K562 (cell line): Measurements from ENCODE around the gene IRX3. TPM values are rescaled to one million over a fixed set of nuclear protein-coding genes. Genes with fewer than 3 reads are reported as not detected.

Experiments used
- ATAC-seq: fragments of 200-7000 bp; cut with Tn5 transposase; 3 replicates; pipeline ENCODE4 v1.9.1; 2020; ENCODE audit warnings: moderate library complexity
- BruUV-seq: library from RNA; stranded (reverse); fragments of 400-500 nt; replicated peaks from 2 replicates; lab custom pipeline; 2021; lab: Mats Ljungman, UMichigan
- CTCF ChIA-PET: fragments of 300-600 bp; formaldehyde crosslinking; extraction: SDS; loops from one replicate; lab custom pipeline; 2021; ENCODE audit warnings: low intra/inter-chr PET ratio; lab: Yijun Ruan, JAX
- POLR2A ChIA-PET: fragments of 300-600, 350-650 bp; sonication (Branson Sonifier 250); formaldehyde crosslinking; extraction: SDS; loops from one replicate; lab custom pipeline; 2021; ENCODE audit warnings: antibody characterized with exemption, inconsistent platforms; lab: Yijun Ruan, JAX
- DNase-seq, 4 experiments: peaks; one replicate each; pipeline versions ENCODE4 v3.0.0 to v3.0.0-alpha.2; 2011 to 2018; ENCODE audit warnings: low spot score in 3 of 4, mixed read lengths in 3 of 4; ENCODE audit errors: extremely low read depth in 1 of 4
- FAIRE-seq: peaks from 2 replicates; lab custom pipeline; 2011; peaks lifted over from hg19 to GRCh38; lab: Jason Lieb, UNC
- H2AFZ ChIP-seq: 2 replicates; pipeline ENCODE4 v1.6.0; 2011; ENCODE audit warnings: low read depth, low read length, control low read depth, inconsistent platforms
- H3K27ac ChIP-seq: fragments of 200-600 bp; 3 replicates; pipeline ENCODE4 v1.8.0; 2011; ENCODE audit warnings: low read depth, mild to moderate bottlenecking, control low read depth, inconsistent platforms, low read length, moderate library complexity, mixed read lengths; ENCODE audit errors: extremely low read depth
- H3K27me3 ChIP-seq, 2 experiments: fragments of 300-600 bp in 1 of 2; 2 replicates in 1 of 2; 3 replicates in 1 of 2; pipeline versions ENCODE4 v1.6.0 to v1.8.0; 2011; ENCODE audit warnings: inconsistent platforms in 2 of 2, low read length in 2 of 2, mild to moderate bottlenecking in 1 of 2, mixed read lengths in 1 of 2, moderate library complexity in 1 of 2; ENCODE audit not compliant: control insufficient read depth in 2 of 2, insufficient read depth in 2 of 2
- H3K36me3 ChIP-seq: fragments of 300-600 bp; 3 replicates; pipeline ENCODE4 v1.8.0; 2011; ENCODE audit warnings: mild to moderate bottlenecking, low read length, inconsistent platforms; ENCODE audit not compliant: control insufficient read depth, insufficient read depth
- H3K4me1 ChIP-seq, 2 experiments: fragments of 200-600 bp in 1 of 2; replicated peaks in 1 of 2; 2 replicates in 1 of 2; 3 replicates in 1 of 2; pipeline versions ENCODE4 v1.5.1 to v1.8.0; 2011; ENCODE audit warnings: inconsistent platforms in 2 of 2, low read length in 2 of 2, mild to moderate bottlenecking in 1 of 2, mixed read lengths in 1 of 2, moderate library complexity in 1 of 2; ENCODE audit not compliant: control insufficient read depth in 2 of 2, insufficient read depth in 2 of 2
- H3K4me2 ChIP-seq: 2 replicates; pipeline ENCODE4 v1.6.1; 2011; ENCODE audit warnings: low read length, control low read depth, inconsistent platforms, mixed read lengths; ENCODE audit not compliant: insufficient read depth
- H3K4me3 ChIP-seq: fragments of 200-600 bp; sonication (generic), shearing (Covaris generic); 2 replicates; pipeline ENCODE4 v1.5.1; 2016; ENCODE audit warnings: control low read depth, inconsistent platforms
- H3K79me2 ChIP-seq: fragments of 200-600 bp; 3 replicates; pipeline ENCODE4 v1.8.0; 2011; ENCODE audit warnings: low read length, inconsistent platforms; ENCODE audit not compliant: control insufficient read depth, insufficient read depth
- H3K9ac ChIP-seq, 2 experiments: 2 replicates each; pipeline versions ENCODE4 v1.6.0 to v1.6.1; 2011; ENCODE audit warnings: low read depth in 2 of 2, low read length in 2 of 2, control low read depth in 1 of 2, inconsistent platforms in 1 of 2, mild to moderate bottlenecking in 1 of 2, mixed read lengths in 1 of 2; ENCODE audit not compliant: insufficient read depth in 1 of 2
- H3K9me1 ChIP-seq: one replicate; pipeline ENCODE4 v1.6.0; 2011; ENCODE audit warnings: inconsistent platforms, mild to moderate bottlenecking, low read length, moderate library complexity; ENCODE audit not compliant: control insufficient read depth, insufficient read depth
- H3K9me3 ChIP-seq: replicated peaks from 2 replicates; pipeline ENCODE4 v1.5.1; 2011; ENCODE audit warnings: low read depth, low read length, inconsistent platforms; ENCODE audit not compliant: control insufficient read depth, insufficient read depth
- H4K20me1 ChIP-seq: replicated peaks from 2 replicates; pipeline ENCODE4 v1.6.1; 2011; ENCODE audit warnings: low read length, inconsistent platforms, mixed read lengths; ENCODE audit not compliant: control insufficient read depth, insufficient read depth
- ELK3 ChIP-seq: fragments of 450-650 bp; formaldehyde crosslinking; IDR thresholded peaks from 2 replicates; pipeline ENCODE4 v1.4.0; 2020; ENCODE audit warnings: mild to moderate bottlenecking
- HCFC1 ChIP-seq: IDR thresholded peaks from 2 replicates; pipeline ENCODE4 v1.6.1; 2012; ENCODE audit warnings: low read depth, low read length, improper control_type of control experiment
- HNRNPUL1 ChIP-seq: fragments of 200-400 bp; formaldehyde crosslinking; IDR thresholded peaks from 2 replicates; pipeline ENCODE4 v1.6.1; 2017; ENCODE audit warnings: low read length
- LARP7 ChIP-seq: fragments of 450-650 bp; IDR thresholded peaks from 2 replicates; pipeline ENCODE4 v1.6.1; 2016
- MXI1 ChIP-seq: IDR thresholded peaks from 2 replicates; pipeline ENCODE4 v1.6.1; 2011; ENCODE audit warnings: low read depth, mild to moderate bottlenecking, improper control_type of control experiment, low read length
- WGBS: fragments of 100-300 bp; shearing (Covaris generic); methylation state at CpG from one replicate; pipeline ENCODE4 v1.1.6; 2016; ENCODE audit warnings: low coverage, mixed read lengths; ENCODE audit not compliant: insufficient coverage; ENCODE audit errors: missing lambda C conversion rate; 5-methylcytosine and 5-hydroxymethylcytosine counted together
- in situ Hi-C: fragments of 300-500 bp; cut with MboI; formaldehyde crosslinking; loops from 4 replicates; pipeline ENCODE4 v1.15.0; 2018; ENCODE audit warnings: inconsistent platforms, mixed read lengths
- intact Hi-C: fragments of 100-400 bp; cut with micrococcal nuclease; formaldehyde crosslinking; loops from 2 replicates; pipeline ENCODE4 v1.14.2; 2022
- polyA plus RNA-seq, 8 experiments: library from polyadenylated mRNA; depleted of rRNA in 4 of 8; stranded (reverse) in 5 of 8; unstranded in 3 of 8; fragments of >200 nt; fragmentation: Nextera tagmentation in 2 of 8; fragmentation: Illumina TruSeq in 1 of 8; extraction: Ambion mirVana in 2 of 8; extraction: Trizol in 1 of 8; gene quantifications; 2 replicates each; pipeline versions ENCODE4 v1.2.1 to v1.2.3, GENCODE V29; 2011 to 2014; ENCODE audit warnings: inconsistent platforms in 1 of 8, missing spikeins in 1 of 8
- total RNA-seq, 7 experiments: library from RNA; depleted of rRNA in 6 of 7; stranded (reverse); fragments of >200 nt in 6 of 7; fragmentation: Illumina TruSeq in 2 of 7; extraction: Trizol in 2 of 7; gene quantifications; 2 replicates each; pipeline versions ENCODE4 v1.2.1 to v1.2.3, GENCODE V29; 2011 to 2021; ENCODE audit warnings: low replicate concordance in 1 of 7

The IRX3 gene
- total and polyA plus RNA-seq, 9 of the 15 experiments (the other 6 are each of a cell fraction or from before 2014, with no cell fraction given) = not detected

- FAIRE-seq = no peak
- no peak overlapping the region for H3K9ac ChIP-seq
- POLR2A ChIA-PET = no interaction called here
- TF ChIP-seq HNRNPUL1 (no peak), HCFC1 (peak; percentile 50; the same call in 1 of the 2 replicates)
- TF ChIP-seq, all 486 proteins: peak for 1
- H3K9me3 ChIP-seq = no peaks in the 10 kb centered on the region
- no peaks in the 10 kb centered on the region for H3K27me3 ChIP-seq
- no peaks in the 10 kb centered on the region for H4K20me1 ChIP-seq
- H3K4me3 ChIP-seq = no peak overlapping the region
- H3K9me1 ChIP-seq = no peaks in the 10 kb centered on the region
- in situ Hi-C loops = no loop called here
- H3K36me3 ChIP-seq = no peaks in the 10 kb centered on the region
- DNase-seq (no peak), ATAC-seq (no peak)
- intact Hi-C loops = no loop called here
- no peaks in the 10 kb centered on the region for H3K79me2 ChIP-seq
- no peak overlapping the region for H2AFZ ChIP-seq
- no TSS peak for BruUV-seq
- no peaks in the 10 kb centered on the region for H3K4me1 ChIP-seq
- WGBS = 0% methylated on average over 8 of the region's 8 CpGs
- H3K27ac ChIP-seq = no peak overlapping the region
- CTCF ChIA-PET = no interaction called here
- no peak overlapping the region for H3K4me2 ChIP-seq
These were observed 29.7 kb upstream of the IRX3 start for GRCh38 chr16:54316095-54316889.

DNA sequence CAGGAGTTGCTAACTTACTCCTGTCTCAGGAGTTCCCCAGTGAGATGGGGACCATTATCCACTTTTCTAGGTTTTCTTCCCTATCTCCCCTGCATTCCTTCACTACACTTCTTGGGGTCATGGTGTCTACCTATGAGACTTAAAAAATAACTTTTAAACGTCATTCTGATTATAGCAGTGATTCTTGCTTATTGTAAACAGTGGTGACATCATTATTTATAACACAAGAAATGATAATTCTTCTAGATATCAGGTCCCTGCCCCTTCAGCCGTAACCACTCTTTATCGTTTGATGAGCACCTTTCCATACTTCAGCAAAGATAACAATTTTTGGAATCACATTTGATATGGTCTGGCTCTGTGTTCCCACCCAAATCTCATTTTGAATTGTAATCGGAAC is 27.2 kb upstream of the IRX3 start:
- Histone ChIP-seq H3K79me2 (no peaks in the 10 kb centered on the region), H3K4me3 (no peak overlapping the region), H3K36me3 (no peaks in the 10 kb centered on the region), H3K4me1 (no peaks in the 10 kb centered on the region)
- no peak for ATAC-seq
- CTCF ChIA-PET = no interaction called here
- TF ChIP-seq MXI1 (no peak), ELK3 (CRISPR knock-in tag) (no peak), LARP7 (no peak)
- TF ChIP-seq, all 486 proteins: peak for 0
- Histone ChIP-seq H3K9ac (no peak overlapping the region), H3K4me2 (no peak overlapping the region), H3K27me3 (no peaks in the 10 kb centered on the region), H4K20me1 (no peaks in the 10 kb centered on the region), H3K9me1 (no peaks in the 10 kb centered on the region), H2AFZ (no peak overlapping the region), H3K9me3 (no peaks in the 10 kb centered on the region), H3K27ac (no peak overlapping the region)
- 0% methylated on average over 4 of the region's 4 CpGs for WGBS
- intact Hi-C loops = no loop called here
- in situ Hi-C loops = no loop called here
- FAIRE-seq = no peak
- BruUV-seq = no TSS peak
- no peak for DNase-seq
- POLR2A ChIA-PET = no interaction called here
